ENCODE measurements around the gene GALNT18. TPM values are rescaled to one million over a fixed set of nuclear protein-coding genes. Genes with fewer than 3 reads are reported as not detected.

GALNT18 gene
- total RNA-seq, 1 donor: 4.7 TPM

DNA sequence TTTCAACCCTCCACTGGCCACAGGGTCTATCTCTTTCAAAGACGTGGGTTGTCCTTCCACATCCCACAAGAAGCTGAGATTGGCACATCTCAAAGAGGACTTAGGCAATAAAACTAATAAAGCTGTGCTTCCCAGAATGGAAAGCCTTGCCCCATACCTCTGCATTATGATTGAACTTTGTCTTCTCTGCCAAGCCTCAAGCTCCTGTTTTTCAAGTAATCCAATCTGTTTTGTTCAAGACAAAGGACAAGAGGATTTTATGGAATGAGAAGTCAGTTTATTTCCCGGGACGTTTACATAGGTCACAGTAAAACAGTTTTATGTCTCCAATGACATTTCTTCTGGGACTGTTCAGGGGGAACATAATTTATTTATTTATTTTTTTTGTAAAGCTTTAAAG lies 108.4 kb downstream of the GALNT18 start:
- Histone ChIP-seq H2AFZ (ENCODE audit: low read length) (no peak overlapping the region), H3K4me1 (ENCODE audit: insufficient read depth, low read length) (no peaks in the 10 kb centered on the region), H3K36me3 (ENCODE audit: insufficient read depth, low read length) (no peaks in the 10 kb centered on the region), H3K4me3 (ENCODE audit: insufficient read depth, low read length) (no peak overlapping the region), H3K27me3 (ENCODE audit: insufficient read depth, low read length) (peaks cover 15% of the 10 kb centered on the region), H3K9me3 (ENCODE audit: low read depth, low read length) (no peaks in the 10 kb centered on the region), H3K4me2 (ENCODE audit: insufficient read depth, low read length) (no peak overlapping the region), H4K20me1 (ENCODE audit: insufficient read depth, low read length) (no peaks in the 10 kb centered on the region), H3K79me2 (ENCODE audit: insufficient read depth, low read length) (no peaks in the 10 kb centered on the region), H3K27ac (ENCODE audit: low read depth, low read length) (no peak overlapping the region)
- no peak for DNase-seq (ENCODE audit: insufficient read length, low spot score, missing footprints)
- TF ChIP-seq, protein P1, sequence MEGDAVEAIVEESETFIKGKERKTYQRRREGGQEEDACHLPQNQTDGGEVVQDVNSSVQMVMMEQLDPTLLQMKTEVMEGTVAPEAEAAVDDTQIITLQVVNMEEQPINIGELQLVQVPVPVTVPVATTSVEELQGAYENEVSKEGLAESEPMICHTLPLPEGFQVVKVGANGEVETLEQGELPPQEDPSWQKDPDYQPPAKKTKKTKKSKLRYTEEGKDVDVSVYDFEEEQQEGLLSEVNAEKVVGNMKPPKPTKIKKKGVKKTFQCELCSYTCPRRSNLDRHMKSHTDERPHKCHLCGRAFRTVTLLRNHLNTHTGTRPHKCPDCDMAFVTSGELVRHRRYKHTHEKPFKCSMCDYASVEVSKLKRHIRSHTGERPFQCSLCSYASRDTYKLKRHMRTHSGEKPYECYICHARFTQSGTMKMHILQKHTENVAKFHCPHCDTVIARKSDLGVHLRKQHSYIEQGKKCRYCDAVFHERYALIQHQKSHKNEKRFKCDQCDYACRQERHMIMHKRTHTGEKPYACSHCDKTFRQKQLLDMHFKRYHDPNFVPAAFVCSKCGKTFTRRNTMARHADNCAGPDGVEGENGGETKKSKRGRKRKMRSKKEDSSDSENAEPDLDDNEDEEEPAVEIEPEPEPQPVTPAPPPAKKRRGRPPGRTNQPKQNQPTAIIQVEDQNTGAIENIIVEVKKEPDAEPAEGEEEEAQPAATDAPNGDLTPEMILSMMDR (IDR thresholded peaks at IDR 0.05; ENCODE audit: extremely low read depth, low read depth, low read length): no peak

DNA sequence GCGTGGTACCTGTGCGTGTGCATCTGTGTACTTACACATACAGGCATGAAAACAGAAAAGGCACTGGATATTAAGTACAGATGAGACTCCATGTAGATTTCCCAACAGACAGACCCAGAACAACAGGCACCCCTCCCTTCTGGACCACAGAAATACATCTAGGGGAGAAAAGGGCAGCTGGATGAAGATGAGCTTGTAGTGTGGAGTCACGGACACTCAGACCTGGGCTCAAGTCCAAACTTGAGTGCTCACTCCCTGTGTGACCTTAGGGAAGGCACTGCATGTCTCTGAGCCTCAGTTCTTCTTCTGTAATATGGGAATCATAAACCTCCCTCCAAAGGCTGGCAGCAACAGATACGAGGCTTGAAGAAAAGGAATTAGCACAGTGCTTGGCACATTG lies 108.9 kb downstream of the GALNT18 start:
- no peak for DNase-seq (ENCODE audit: insufficient read length, low spot score, missing footprints)
- Histone ChIP-seq H3K9me3 (ENCODE audit: low read depth, low read length) (no peaks in the 10 kb centered on the region), H2AFZ (ENCODE audit: low read length) (no peak overlapping the region), H3K4me2 (ENCODE audit: insufficient read depth, low read length) (no peak overlapping the region), H3K79me2 (ENCODE audit: insufficient read depth, low read length) (no peaks in the 10 kb centered on the region), H3K27me3 (ENCODE audit: insufficient read depth, low read length) (peaks cover 19% of the 10 kb centered on the region), H4K20me1 (ENCODE audit: insufficient read depth, low read length) (no peaks in the 10 kb centered on the region), H3K27ac (ENCODE audit: low read depth, low read length) (no peak overlapping the region), H3K36me3 (ENCODE audit: insufficient read depth, low read length) (no peaks in the 10 kb centered on the region), H3K4me1 (ENCODE audit: insufficient read depth, low read length) (no peaks in the 10 kb centered on the region), H3K4me3 (ENCODE audit: insufficient read depth, low read length) (no peak overlapping the region)
- TF ChIP-seq, protein P1 (IDR thresholded peaks at IDR 0.05; ENCODE audit: extremely low read depth, low read depth, low read length): no peak

DNA sequence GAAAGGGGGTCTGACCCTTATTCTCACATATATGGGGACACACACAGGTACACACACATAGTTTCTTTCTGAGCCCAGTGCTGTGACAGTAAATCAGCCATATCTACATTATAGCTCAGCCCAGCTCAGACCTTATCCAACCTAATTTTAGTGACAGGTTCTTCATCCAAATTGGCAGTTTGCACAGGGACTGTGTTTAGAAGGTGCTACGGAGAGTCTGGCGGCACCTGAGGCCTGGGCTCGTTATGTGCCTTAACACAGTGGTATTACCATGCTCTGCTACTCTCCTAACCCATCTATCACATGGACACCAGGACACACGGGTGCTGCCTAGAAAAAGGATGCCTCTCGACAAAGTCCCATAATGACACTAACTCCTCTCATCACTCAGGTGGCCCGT lies 109.3 kb downstream of the GALNT18 start:
- Histone ChIP-seq H3K9me3 (ENCODE audit: low read depth, low read length) (no peaks in the 10 kb centered on the region), H3K4me1 (ENCODE audit: insufficient read depth, low read length) (no peaks in the 10 kb centered on the region), H3K27me3 (ENCODE audit: insufficient read depth, low read length) (peaks cover 18% of the 10 kb centered on the region), H4K20me1 (ENCODE audit: insufficient read depth, low read length) (no peaks in the 10 kb centered on the region), H3K4me2 (ENCODE audit: insufficient read depth, low read length) (no peak overlapping the region), H2AFZ (ENCODE audit: low read length) (no peak overlapping the region), H3K4me3 (ENCODE audit: insufficient read depth, low read length) (no peak overlapping the region), H3K27ac (ENCODE audit: low read depth, low read length) (no peak overlapping the region), H3K79me2 (ENCODE audit: insufficient read depth, low read length) (no peaks in the 10 kb centered on the region), H3K36me3 (ENCODE audit: insufficient read depth, low read length) (no peaks in the 10 kb centered on the region)
- DNase-seq (ENCODE audit: insufficient read length, low spot score, missing footprints): no peak
- TF ChIP-seq, protein P1 (IDR thresholded peaks at IDR 0.05; ENCODE audit: extremely low read depth, low read depth, low read length): no peak

DNA sequence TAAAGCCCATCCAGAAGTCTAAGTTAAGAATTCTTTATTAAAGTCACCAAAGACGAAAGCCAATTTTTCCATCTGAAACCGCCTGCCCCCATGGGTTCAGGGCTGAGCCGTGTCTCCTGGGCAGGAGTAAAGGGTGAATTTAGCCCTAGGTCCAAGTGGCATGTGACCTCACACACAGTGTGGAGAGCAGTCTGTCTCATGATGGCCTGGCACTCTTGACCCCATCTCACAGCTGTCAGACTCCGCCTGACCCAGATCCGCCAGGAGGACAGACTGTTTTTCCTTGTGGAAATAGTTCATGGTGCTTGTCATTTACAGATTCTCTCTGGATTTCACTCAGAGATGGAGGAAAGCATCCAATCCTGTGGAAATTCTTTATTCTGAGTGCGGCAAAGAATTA lies 109.7 kb downstream of the GALNT18 start:
- H3K79me2 ChIP-seq (ENCODE audit: insufficient read depth, low read length): no peaks in the 10 kb centered on the region
- H3K36me3 ChIP-seq (ENCODE audit: insufficient read depth, low read length): no peaks in the 10 kb centered on the region
- no peak overlapping the region for H2AFZ ChIP-seq (ENCODE audit: low read length)
- no peak overlapping the region for H3K4me2 ChIP-seq (ENCODE audit: insufficient read depth, low read length)
- no peaks in the 10 kb centered on the region for H4K20me1 ChIP-seq (ENCODE audit: insufficient read depth, low read length)
- DNase-seq (ENCODE audit: insufficient read length, low spot score, missing footprints): no peak
- H3K27ac ChIP-seq (ENCODE audit: low read depth, low read length): no peak overlapping the region
- no peaks in the 10 kb centered on the region for H3K4me1 ChIP-seq (ENCODE audit: insufficient read depth, low read length)
- H3K27me3 ChIP-seq (ENCODE audit: insufficient read depth, low read length): peaks cover 19% of the 10 kb centered on the region
- H3K9me3 ChIP-seq (ENCODE audit: low read depth, low read length): no peaks in the 10 kb centered on the region
- TF ChIP-seq, protein P1 (IDR thresholded peaks at IDR 0.05; ENCODE audit: extremely low read depth, low read depth, low read length): no peak
- no peak overlapping the region for H3K4me3 ChIP-seq (ENCODE audit: insufficient read depth, low read length)

Data from osteoblast (primary cell).